Left ventricle myocardium inferior (tissue), 1 donor: ENCODE measurements around the gene RRP9. TPM values are rescaled to one million over a fixed set of nuclear protein-coding genes. Genes with fewer than 3 reads are reported as not detected.

ENCODE experiments used
- DNase-seq: peaks from one replicate; pipeline ENCODE4 v3.0.0-alpha.2; 2020
- H3K27ac ChIP-seq: fragments of 200-600 bp; replicated peaks from 2 replicates; pipeline ENCODE4 v1.8.0; 2021
- H3K27me3 ChIP-seq: fragments of 200-600 bp; 2 replicates; pipeline ENCODE4 v1.8.0; 2021; ENCODE audit warnings: low read depth
- H3K36me3 ChIP-seq: fragments of 200-600 bp; 2 replicates; pipeline ENCODE4 v1.8.0; 2021
- H3K4me1 ChIP-seq: fragments of 200-600 bp; 2 replicates; pipeline ENCODE4 v1.8.0; 2021
- H3K4me3 ChIP-seq: fragments of 200-600 bp; 2 replicates; pipeline ENCODE4 v1.8.0; 2021; ENCODE audit warnings: mild to moderate bottlenecking, moderate library complexity
- H3K9me3 ChIP-seq: fragments of 200-600 bp; replicated peaks from 2 replicates; pipeline ENCODE4 v1.8.0; 2021
- CTCF ChIP-seq: fragments of 200-600 bp; IDR thresholded peaks from 2 replicates; pipeline ENCODE4 v1.8.0; 2021; ENCODE audit warnings: antibody characterized with exemption, mild to moderate bottlenecking, borderline replicate concordance
- intact Hi-C: fragments of 100-400 bp; cut with micrococcal nuclease; formaldehyde crosslinking; loops from one replicate; pipeline ENCODE4 v1.11.0; 2022
- total RNA-seq: library from RNA; stranded (reverse); fragmentation: NEBNext Ultra II Directional; extraction: Animal tissue kit (Norgen Biotek cat#: 25700); gene quantifications from one replicate; pipeline ENCODE4 v1.2.1, GENCODE V29; 2021
- donor health status: DM: no; HTN: yes; CAD: no; lungs with severe emphysema.

Gene RRP9
- total RNA-seq, 1 donor from 2014 or later = 8.6 TPM

GRCh38 chr3:51964521-51964920 lies 22.8 kb upstream of the RRP9 start:
- Histone ChIP-seq H3K9me3 (no peaks in the 10 kb centered on the region), H3K4me3 (no peak overlapping the region), H3K36me3 (peaks cover 16% of the 10 kb centered on the region), H3K27me3 (no peaks in the 10 kb centered on the region), H3K27ac (peak overlapping the region; percentile 86), H3K4me1 (peaks cover 85% of the 10 kb centered on the region)
- intact Hi-C loops = no loop called here
- TF ChIP-seq CTCF = no peak
- DNase-seq = no peak

GRCh38 chr3:51963951-51964451 lies 22.3 kb upstream of the RRP9 start:
- no peak for TF ChIP-seq CTCF
- intact Hi-C loops = no loop called here
- H3K4me3 ChIP-seq = no peak overlapping the region
- H3K27ac ChIP-seq = peak overlapping the region; percentile 86
- no peaks in the 10 kb centered on the region for H3K9me3 ChIP-seq
- peaks cover 81% of the 10 kb centered on the region for H3K4me1 ChIP-seq
- no peak for DNase-seq
- no peaks in the 10 kb centered on the region for H3K27me3 ChIP-seq
- peaks cover 19% of the 10 kb centered on the region for H3K36me3 ChIP-seq

GRCh38 chr3:51962854-51963530 lies 21.3 kb upstream of the RRP9 start:
- Histone ChIP-seq H3K27me3 (no peaks in the 10 kb centered on the region), H3K9me3 (no peaks in the 10 kb centered on the region), H3K27ac (peak overlapping the region; percentile 86), H3K4me3 (no peak overlapping the region), H3K36me3 (peaks cover 29% of the 10 kb centered on the region), H3K4me1 (peaks cover 72% of the 10 kb centered on the region)
- no peak for DNase-seq
- intact Hi-C loops = no loop called here
- no peak for TF ChIP-seq CTCF

- Histone ChIP-seq H3K4me1 (peaks cover 65% of the 10 kb centered on the region), H3K27me3 (no peaks in the 10 kb centered on the region), H3K4me3 (no peak overlapping the region), H3K9me3 (no peaks in the 10 kb centered on the region), H3K27ac (peak overlapping the region; percentile 86), H3K36me3 (peaks cover 39% of the 10 kb centered on the region)
- DNase-seq = peak; percentile 63
- TF ChIP-seq CTCF = no peak
- intact Hi-C loops = no loop called here
Observed at GRCh38 chr3:51961602-51962569, 20.2 kb upstream of the RRP9 start.

DNA sequence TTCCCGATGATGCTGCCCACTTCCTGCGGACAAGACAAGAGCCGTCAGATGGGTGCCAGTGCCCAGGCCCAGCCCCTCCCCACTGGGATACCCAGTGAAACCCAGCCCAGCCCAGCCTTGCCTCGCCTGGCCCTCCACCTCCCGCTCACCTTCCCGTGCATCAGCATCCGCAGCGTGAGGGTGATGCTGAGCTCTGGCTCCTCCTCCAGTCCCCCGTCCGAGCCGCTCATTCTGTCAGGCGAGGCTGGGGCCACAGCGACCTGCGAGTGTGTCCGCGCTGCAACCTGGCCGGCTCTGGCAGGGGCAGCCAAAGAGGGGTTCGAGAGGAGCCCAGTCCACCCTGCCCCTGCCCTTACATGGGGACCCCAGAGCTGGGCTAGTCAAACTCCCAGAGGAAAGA lies 19.3 kb upstream of the RRP9 start:
- no peak for TF ChIP-seq CTCF
- intact Hi-C loops = no loop called here
- peak overlapping the region; percentile 86 for H3K27ac ChIP-seq
- no peak for DNase-seq
- H3K27me3 ChIP-seq = no peaks in the 10 kb centered on the region
- peaks cover 39% of the 10 kb centered on the region for H3K36me3 ChIP-seq
- no peaks in the 10 kb centered on the region for H3K9me3 ChIP-seq
- peaks cover 64% of the 10 kb centered on the region for H3K4me1 ChIP-seq
- no peak overlapping the region for H3K4me3 ChIP-seq
